HepG2 (cell line): ENCODE measurements around the gene ZBP1. TPM values are rescaled to one million over a fixed set of nuclear protein-coding genes. Genes with fewer than 3 reads are reported as not detected.
A peak's percentile ranks its signal among the peaks of the same experiment; 100 is the strongest.

Experiments used
- ATAD3A ChIP-seq: sonication (generic); formaldehyde crosslinking; IDR thresholded peaks from 2 replicates; pipeline ENCODE4 v1.4.0; 2020; ENCODE audit warnings: missing genetic modification reagents
- GTF2F1 ChIP-seq: fragments of 150-350 bp; IDR thresholded peaks from 2 replicates; pipeline ENCODE4 v1.6.1; 2014; ENCODE audit warnings: low read length
- HCFC1 ChIP-seq: fragments of 150-350 bp; IDR thresholded peaks from 2 replicates; pipeline ENCODE4 v1.6.1; 2014; ENCODE audit warnings: low read depth, low read length
- HIVEP1 ChIP-seq: sonication (generic); formaldehyde crosslinking; IDR thresholded peaks from 2 replicates; pipeline ENCODE4 v1.4.0; 2020; ENCODE audit warnings: mild to moderate bottlenecking, missing genetic modification reagents
- HMGA1 ChIP-seq: sonication (generic); formaldehyde crosslinking; conservative IDR thresholded peaks from 2 replicates; pipeline ENCODE4 v1.4.0; 2020; ENCODE audit warnings: missing genetic modification reagents
- MAFF ChIP-seq: IDR thresholded peaks from 2 replicates; pipeline ENCODE4 v1.6.1; 2011; ENCODE audit warnings: low read depth, low read length, improper control_type of control experiment
- MED8 ChIP-seq: sonication (generic); formaldehyde crosslinking; IDR thresholded peaks from 2 replicates; pipeline ENCODE4 v1.8.1; 2023; ENCODE audit warnings: mild to moderate bottlenecking, missing genetic modification reagents; ENCODE audit not compliant: insufficient replicate concordance
- MEIS1 ChIP-seq: sonication (generic); formaldehyde crosslinking; IDR thresholded peaks from 2 replicates; pipeline ENCODE4 v1.9.0; 2021; ENCODE audit warnings: mild to moderate bottlenecking, missing genetic modification reagents, moderate library complexity, borderline replicate concordance
- RBM39 ChIP-seq: fragments of 200-400 bp; formaldehyde crosslinking; IDR thresholded peaks from one replicate; pipeline ENCODE4 v1.6.1; 2018; ENCODE audit warnings: antibody characterized with exemption, mild to moderate bottlenecking, low read depth, low read length; ENCODE audit not compliant: poor library complexity, severe bottlenecking
- RNF2 ChIP-seq: fragments of 450-650 bp; conservative IDR thresholded peaks from 2 replicates; pipeline ENCODE4 v1.6.1; 2016; ENCODE audit warnings: low read depth
- SALL2 ChIP-seq: sonication (generic); formaldehyde crosslinking; IDR thresholded peaks from 2 replicates; pipeline ENCODE4 v1.8.1; 2023; ENCODE audit warnings: mild to moderate bottlenecking, missing genetic modification reagents, inconsistent platforms
- SOX13 ChIP-seq, 3 experiments: fragments of 450-650 bp in 1 of 3; sonication (generic) in 1 of 3; formaldehyde crosslinking in 1 of 3; IDR thresholded peaks in 2 of 3; conservative IDR thresholded peaks in 1 of 3; 2 replicates each; pipeline versions ENCODE4 v1.5.0 to v1.6.1; 2016 to 2020; ENCODE audit warnings: antibody characterized with exemption in 1 of 3, mild to moderate bottlenecking in 1 of 3, missing compliant biosample characterization in 1 of 3, missing genetic modification reagents in 1 of 3, moderate library complexity in 1 of 3
- XBP1 ChIP-seq: sonication (generic); formaldehyde crosslinking; IDR thresholded peaks from 2 replicates; pipeline ENCODE4 v1.5.0; 2020; ENCODE audit warnings: missing genetic modification reagents
- ZFY ChIP-seq: sonication (generic); formaldehyde crosslinking; IDR thresholded peaks from 2 replicates; pipeline ENCODE4 v1.4.0; 2020; ENCODE audit warnings: missing genetic modification reagents
- ZNF232 ChIP-seq: sonication (generic); formaldehyde crosslinking; IDR thresholded peaks from 2 replicates; pipeline ENCODE4 v1.4.0; 2020; ENCODE audit warnings: missing genetic modification reagents, borderline replicate concordance
- ZNF792 ChIP-seq: IDR thresholded peaks from 2 replicates; pipeline ENCODE4 v1.6.1; 2016
- polyA plus RNA-seq, 8 experiments: library from polyadenylated mRNA; depleted of rRNA in 3 of 8; stranded (reverse) in 7 of 8; unstranded in 1 of 8; fragments of >200 nt; fragmentation: Illumina TruSeq in 4 of 8; extraction: Trizol in 4 of 8; gene quantifications; 2 replicates each; pipeline versions ENCODE4 v1.2.1 to v1.2.3, GENCODE V29; 2011 to 2016; ENCODE audit warnings: low read depth in 4 of 8, missing spikeins in 1 of 8, mixed read lengths in 1 of 8; ENCODE audit not compliant: insufficient read depth in 1 of 8
- total RNA-seq, 5 experiments: library from RNA; depleted of rRNA; stranded (reverse); fragments of >200 nt; fragmentation: Illumina TruSeq; extraction: Trizol; gene quantifications; 2 replicates each; pipeline ENCODE4 v1.2.3, GENCODE V29; 2016; ENCODE audit warnings: low read depth in 1 of 5
- TF ChIP-seq, protein P1 (sequence below): sonication (generic); formaldehyde crosslinking; IDR thresholded peaks from 2 replicates; pipeline ENCODE4 v1.8.1; 2023; ENCODE audit warnings: mild to moderate bottlenecking, missing genetic modification reagents
- TF ChIP-seq, protein P2 (sequence below): sonication (generic); formaldehyde crosslinking; IDR thresholded peaks from 2 replicates; pipeline ENCODE4 v1.8.1; 2022; ENCODE audit warnings: mild to moderate bottlenecking, missing genetic modification reagents
- TF ChIP-seq, protein P3 (sequence below): sonication (generic); formaldehyde crosslinking; IDR thresholded peaks from 2 replicates; pipeline ENCODE4 v1.4.0; 2020; ENCODE audit warnings: missing genetic modification reagents
- TF ChIP-seq, protein P4 (sequence below): sonication (generic); formaldehyde crosslinking; conservative IDR thresholded peaks from 2 replicates; pipeline ENCODE4 v1.8.1; 2023; ENCODE audit warnings: missing genetic modification reagents
- TF ChIP-seq, protein P5 (sequence below): sonication (generic); formaldehyde crosslinking; IDR thresholded peaks from 2 replicates; pipeline ENCODE4 v1.4.0; 2020; ENCODE audit warnings: missing genetic modification reagents

ZBP1 gene
- total and polyA plus RNA-seq, 2 of the 13 experiments (the other 11 are each of a cell fraction or from before 2014, with no cell fraction given), result not detected

DNA sequence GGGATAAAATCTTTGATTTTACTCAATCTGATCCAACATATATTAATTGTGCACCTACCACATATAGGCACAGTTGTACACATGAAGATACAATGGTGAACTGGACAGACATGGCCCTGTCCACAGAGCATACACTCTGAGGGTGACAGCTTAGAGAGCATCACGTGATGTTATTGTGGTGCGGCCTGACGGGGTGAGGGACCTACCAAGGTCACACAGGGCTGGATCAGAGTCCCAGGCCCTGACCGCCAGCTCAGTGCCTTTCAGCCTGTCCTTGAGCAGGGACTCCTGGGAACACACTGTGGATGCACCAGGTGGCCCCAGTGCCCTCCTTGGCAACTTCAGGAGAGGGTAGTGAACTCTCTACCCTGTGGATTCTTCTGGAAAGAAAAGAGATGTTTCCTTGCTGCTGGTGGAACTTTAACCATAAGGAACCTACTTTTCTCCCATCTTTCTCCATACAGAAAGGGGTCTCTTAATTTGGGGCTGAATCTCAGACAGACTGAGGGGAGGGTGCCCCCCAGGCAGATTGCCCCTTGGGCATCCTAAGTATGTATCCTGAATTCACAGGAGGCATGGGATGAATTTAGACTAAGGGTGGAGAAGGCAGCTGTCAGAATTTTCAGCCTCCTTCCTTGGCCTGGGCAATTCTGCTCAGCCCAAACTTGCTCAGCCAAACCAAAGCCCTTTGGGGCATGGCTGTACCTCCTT is 32.8 kb downstream of the ZBP1 start (continued):
- no peak for TF ChIP-seq SALL2
- TF ChIP-seq XBP1 (CRISPR knock-in tag), result peak; percentile 59; the same call in 1 of the 2 replicates
- TF ChIP-seq ZNF232 (CRISPR knock-in tag), result peak; percentile 73; the same call in 1 of the 2 replicates
- peak; percentile 68; the same call in 1 of the 2 replicates for TF ChIP-seq ZNF792 (CRISPR knock-in tag)
- no peak for TF ChIP-seq RBM39
- TF ChIP-seq MEIS1 (CRISPR knock-in tag), result peak; percentile 88; the same call in 1 of the 2 replicates
- TF ChIP-seq, protein P1, sequence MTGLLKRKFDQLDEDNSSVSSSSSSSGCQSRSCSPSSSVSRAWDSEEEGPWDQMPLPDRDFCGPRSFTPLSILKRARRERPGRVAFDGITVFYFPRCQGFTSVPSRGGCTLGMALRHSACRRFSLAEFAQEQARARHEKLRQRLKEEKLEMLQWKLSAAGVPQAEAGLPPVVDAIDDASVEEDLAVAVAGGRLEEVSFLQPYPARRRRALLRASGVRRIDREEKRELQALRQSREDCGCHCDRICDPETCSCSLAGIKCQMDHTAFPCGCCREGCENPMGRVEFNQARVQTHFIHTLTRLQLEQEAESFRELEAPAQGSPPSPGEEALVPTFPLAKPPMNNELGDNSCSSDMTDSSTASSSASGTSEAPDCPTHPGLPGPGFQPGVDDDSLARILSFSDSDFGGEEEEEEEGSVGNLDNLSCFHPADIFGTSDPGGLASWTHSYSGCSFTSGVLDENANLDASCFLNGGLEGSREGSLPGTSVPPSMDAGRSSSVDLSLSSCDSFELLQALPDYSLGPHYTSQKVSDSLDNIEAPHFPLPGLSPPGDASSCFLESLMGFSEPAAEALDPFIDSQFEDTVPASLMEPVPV (CRISPR knock-in tag), result no peak
- no peak for TF ChIP-seq MAFF
- TF ChIP-seq GTF2F1, result peak; percentile 74; the same call in 1 of the 2 replicates
- TF ChIP-seq HCFC1, result no peak
- TF ChIP-seq SOX13 (IDR thresholded peaks at IDR 0.05), result peak; percentile 63; the same call in 1 of the 2 replicates
- TF ChIP-seq SOX13 (CRISPR knock-in tag; conservative IDR thresholded peaks at IDR 0.05 in 1 of 2, IDR thresholded peaks at IDR 0.05 in 1 of 2), result peak in 1 of 2 experiments; percentile 92; a peak in 2 of 4 replicates
- TF ChIP-seq, protein P2, sequence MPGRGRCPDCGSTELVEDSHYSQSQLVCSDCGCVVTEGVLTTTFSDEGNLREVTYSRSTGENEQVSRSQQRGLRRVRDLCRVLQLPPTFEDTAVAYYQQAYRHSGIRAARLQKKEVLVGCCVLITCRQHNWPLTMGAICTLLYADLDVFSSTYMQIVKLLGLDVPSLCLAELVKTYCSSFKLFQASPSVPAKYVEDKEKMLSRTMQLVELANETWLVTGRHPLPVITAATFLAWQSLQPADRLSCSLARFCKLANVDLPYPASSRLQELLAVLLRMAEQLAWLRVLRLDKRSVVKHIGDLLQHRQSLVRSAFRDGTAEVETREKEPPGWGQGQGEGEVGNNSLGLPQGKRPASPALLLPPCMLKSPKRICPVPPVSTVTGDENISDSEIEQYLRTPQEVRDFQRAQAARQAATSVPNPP, result no peak
- TF ChIP-seq HMGA1 (CRISPR knock-in tag), result no peak
- TF ChIP-seq, protein P3, sequence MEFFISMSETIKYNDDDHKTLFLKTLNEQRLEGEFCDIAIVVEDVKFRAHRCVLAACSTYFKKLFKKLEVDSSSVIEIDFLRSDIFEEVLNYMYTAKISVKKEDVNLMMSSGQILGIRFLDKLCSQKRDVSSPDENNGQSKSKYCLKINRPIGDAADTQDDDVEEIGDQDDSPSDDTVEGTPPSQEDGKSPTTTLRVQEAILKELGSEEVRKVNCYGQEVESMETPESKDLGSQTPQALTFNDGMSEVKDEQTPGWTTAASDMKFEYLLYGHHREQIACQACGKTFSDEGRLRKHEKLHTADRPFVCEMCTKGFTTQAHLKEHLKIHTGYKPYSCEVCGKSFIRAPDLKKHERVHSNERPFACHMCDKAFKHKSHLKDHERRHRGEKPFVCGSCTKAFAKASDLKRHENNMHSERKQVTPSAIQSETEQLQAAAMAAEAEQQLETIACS (CRISPR knock-in tag), result no peak
- TF ChIP-seq RNF2, result peak; percentile 81; the same call in 1 of the 2 replicates
- peak; percentile 78 for TF ChIP-seq ZFY (CRISPR knock-in tag)
- TF ChIP-seq MED8 (CRISPR knock-in tag), result no peak
- TF ChIP-seq, protein P4, sequence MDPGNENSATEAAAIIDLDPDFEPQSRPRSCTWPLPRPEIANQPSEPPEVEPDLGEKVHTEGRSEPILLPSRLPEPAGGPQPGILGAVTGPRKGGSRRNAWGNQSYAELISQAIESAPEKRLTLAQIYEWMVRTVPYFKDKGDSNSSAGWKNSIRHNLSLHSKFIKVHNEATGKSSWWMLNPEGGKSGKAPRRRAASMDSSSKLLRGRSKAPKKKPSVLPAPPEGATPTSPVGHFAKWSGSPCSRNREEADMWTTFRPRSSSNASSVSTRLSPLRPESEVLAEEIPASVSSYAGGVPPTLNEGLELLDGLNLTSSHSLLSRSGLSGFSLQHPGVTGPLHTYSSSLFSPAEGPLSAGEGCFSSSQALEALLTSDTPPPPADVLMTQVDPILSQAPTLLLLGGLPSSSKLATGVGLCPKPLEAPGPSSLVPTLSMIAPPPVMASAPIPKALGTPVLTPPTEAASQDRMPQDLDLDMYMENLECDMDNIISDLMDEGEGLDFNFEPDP (CRISPR knock-in tag), result peak; percentile 4; the same call in 1 of the 2 replicates
- TF ChIP-seq, protein P5, sequence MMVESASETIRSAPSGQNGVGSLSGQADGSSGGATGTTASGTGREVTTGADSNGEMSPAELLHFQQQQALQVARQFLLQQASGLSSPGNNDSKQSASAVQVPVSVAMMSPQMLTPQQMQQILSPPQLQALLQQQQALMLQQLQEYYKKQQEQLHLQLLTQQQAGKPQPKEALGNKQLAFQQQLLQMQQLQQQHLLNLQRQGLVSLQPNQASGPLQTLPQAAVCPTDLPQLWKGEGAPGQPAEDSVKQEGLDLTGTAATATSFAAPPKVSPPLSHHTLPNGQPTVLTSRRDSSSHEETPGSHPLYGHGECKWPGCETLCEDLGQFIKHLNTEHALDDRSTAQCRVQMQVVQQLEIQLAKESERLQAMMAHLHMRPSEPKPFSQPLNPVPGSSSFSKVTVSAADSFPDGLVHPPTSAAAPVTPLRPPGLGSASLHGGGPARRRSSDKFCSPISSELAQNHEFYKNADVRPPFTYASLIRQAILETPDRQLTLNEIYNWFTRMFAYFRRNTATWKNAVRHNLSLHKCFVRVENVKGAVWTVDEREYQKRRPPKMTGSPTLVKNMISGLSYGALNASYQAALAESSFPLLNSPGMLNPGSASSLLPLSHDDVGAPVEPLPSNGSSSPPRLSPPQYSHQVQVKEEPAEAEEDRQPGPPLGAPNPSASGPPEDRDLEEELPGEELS (CRISPR knock-in tag), result peak; percentile 45
- TF ChIP-seq ATAD3A (CRISPR knock-in tag), result peak; percentile 16; the same call in 1 of the 2 replicates
- TF ChIP-seq HIVEP1 (CRISPR knock-in tag), result peak; percentile 76; the same call in 1 of the 2 replicates
